K562 treated with DMSO at 1 percent for 12 hours (cell line): ENCODE data around the gene CNTN6. TPM values are rescaled to one million over a fixed set of nuclear protein-coding genes. Genes with fewer than 3 reads are reported as not detected.

Source experiments
- total RNA-seq: library from RNA; unstranded; fragments of 300-600 nt; gene quantifications from 2 replicates; pipeline ENCODE4 v1.2.3, GENCODE V29; 2022; ENCODE audit not compliant: insufficient read depth

The CNTN6 gene
- total RNA-seq, result not detected in 2 replicates

GRCh38 chr3:1092771-1093170, at the start of gene CNTN6:
Gene CNTN6 (plus strand): TSS chr3:1093024. CDS start chr3:1148009, 54,985 bp downstream.

